ENCODE measurements around the gene ZCCHC7.
"Not testable (repeated sequence)": the region's sequence is repeated elsewhere in the genome, so short reads cannot be mapped to it uniquely, and the experiment has no call there.

ZCCHC7 gene

GRCh38 chr9:37119907-37120842, at the start of gene ZCCHC7:
Gene ZCCHC7, plus strand, starts transcription at chr9:37120574.
- peak; percentile 95 to 96 for DNase-seq (ENCODE audit: low read depth in 2 of 2)

GRCh38 chr9:37074790-37075189, 45.6 kb upstream of the ZCCHC7 start:
- not testable (repeated sequence) for DNase-seq (ENCODE audit: low read depth in 2 of 2)

GRCh38 chr9:37079370-37080164, 40.8 kb upstream of the ZCCHC7 start:
- peak; percentile 87 to 90 for DNase-seq (ENCODE audit: low read depth in 2 of 2)

- DNase-seq (ENCODE audit: low read depth in 2 of 2): peak in 1 of 2 donors; percentile 16
Observed at GRCh38 chr9:37080165-37080628, 40.2 kb upstream of the ZCCHC7 start.

GRCh38 chr9:37081507-37081906, 38.9 kb upstream of the ZCCHC7 start:
- not testable (repeated sequence) for DNase-seq (ENCODE audit: low read depth in 2 of 2)

GRCh38 chr9:37082214-37082765, 38.1 kb upstream of the ZCCHC7 start:
- no peak for DNase-seq (ENCODE audit: low read depth in 2 of 2)

GRCh38 chr9:37083654-37084053, 36.7 kb upstream of the ZCCHC7 start:
- DNase-seq (ENCODE audit: low read depth in 2 of 2): no peak

- DNase-seq (ENCODE audit: low read depth in 2 of 2): no peak
Observed at GRCh38 chr9:37085233-37085632, 35.1 kb upstream of the ZCCHC7 start.

- DNase-seq (ENCODE audit: low read depth in 2 of 2): not testable (repeated sequence)
Observed at GRCh38 chr9:37092714-37093295, 27.6 kb upstream of the ZCCHC7 start.

- no peak for DNase-seq (ENCODE audit: low read depth in 2 of 2)
Observed at GRCh38 chr9:37094751-37095150, 25.6 kb upstream of the ZCCHC7 start.

- no peak for DNase-seq (ENCODE audit: low read depth in 2 of 2)
Observed at GRCh38 chr9:37096628-37097027, 23.7 kb upstream of the ZCCHC7 start.

- no peak for DNase-seq (ENCODE audit: low read depth in 2 of 2)
Observed at GRCh38 chr9:37097294-37097693, 23.1 kb upstream of the ZCCHC7 start.

- no peak for DNase-seq (ENCODE audit: low read depth in 2 of 2)
Observed at GRCh38 chr9:37100327-37100726, 20.0 kb upstream of the ZCCHC7 start.

- no peak for DNase-seq (ENCODE audit: low read depth in 2 of 2)
Observed at GRCh38 chr9:37100741-37101140, 19.6 kb upstream of the ZCCHC7 start.

GRCh38 chr9:37102486-37102885, 17.9 kb upstream of the ZCCHC7 start:
- no peak for DNase-seq (ENCODE audit: low read depth in 2 of 2)

GRCh38 chr9:37104183-37104889, 16.0 kb upstream of the ZCCHC7 start:
- DNase-seq (ENCODE audit: low read depth in 2 of 2): no peak

- DNase-seq (ENCODE audit: low read depth in 2 of 2): no peak
Observed at GRCh38 chr9:37105234-37105633, 15.1 kb upstream of the ZCCHC7 start.

GRCh38 chr9:37107701-37108100, 12.7 kb upstream of the ZCCHC7 start:
- no peak for DNase-seq (ENCODE audit: low read depth in 2 of 2)

GRCh38 chr9:37114442-37114841, 5.9 kb upstream of the ZCCHC7 start:
- not testable (repeated sequence) for DNase-seq (ENCODE audit: low read depth in 2 of 2)

- DNase-seq (ENCODE audit: low read depth in 2 of 2): no peak
Observed at GRCh38 chr9:37117956-37118355, 2.4 kb upstream of the ZCCHC7 start.

- DNase-seq (ENCODE audit: low read depth in 2 of 2): no peak
Observed at GRCh38 chr9:37119360-37119759, 1.0 kb upstream of the ZCCHC7 start.
